Effector memory CD8-positive, alpha-beta T cell (primary cell): ENCODE data around the gene TMEM156.

ENCODE experiments used
- ATAC-seq: fragments of 150-1000 bp; cut with Tn5 transposase; replicated peaks from 2 replicates; pipeline ENCODE4 v1.10.0; 2021; ENCODE audit warnings: mild to moderate bottlenecking, moderate library complexity
- DNase-seq, 3 experiments: peaks; one replicate each; pipeline ENCODE4 v3.0.0; 2021
- H3K27ac Mint-ChIP-seq, 2 donors: one replicate each; pipeline ENCODE4 v1.8.0; 2022; ENCODE audit warnings: mild to moderate bottlenecking in 2 of 2, mixed read lengths in 2 of 2, moderate library complexity in 2 of 2
- H3K27me3 Mint-ChIP-seq, 2 donors: one replicate each; pipeline ENCODE4 v1.8.0; 2022; ENCODE audit warnings: mixed read lengths in 2 of 2
- H3K36me3 Mint-ChIP-seq: one replicate; pipeline ENCODE4 v1.8.0; 2022; ENCODE audit warnings: mild to moderate bottlenecking, moderate library complexity, mixed read lengths; ENCODE audit not compliant: insufficient read depth
- H3K4me1 Mint-ChIP-seq, 2 donors: one replicate each; pipeline ENCODE4 v1.8.0; 2022; ENCODE audit warnings: low read depth in 2 of 2, mixed read lengths in 2 of 2
- H3K4me3 Mint-ChIP-seq, 2 donors: one replicate each; pipeline ENCODE4 v1.8.0; 2022; ENCODE audit warnings: mild to moderate bottlenecking in 2 of 2, mixed read lengths in 2 of 2, moderate library complexity in 2 of 2
- H3K9me3 Mint-ChIP-seq, 2 donors: one replicate each; pipeline ENCODE4 v1.8.0; 2022; ENCODE audit warnings: mixed read lengths in 2 of 2

Gene TMEM156

GRCh38 chr4:38917481-38918025, 114.7 kb downstream of the TMEM156 start:
- ATAC-seq (no peak), DNase-seq (no peak)
- no peak overlapping the region for H3K4me3 Mint-ChIP-seq
- H3K4me1 Mint-ChIP-seq, result peaks cover 4% of the 10 kb centered on the region in 2 donors
- H3K36me3 Mint-ChIP-seq, result no peaks in the 10 kb centered on the region
- H3K27me3 Mint-ChIP-seq, result peaks cover 9 to 16% of the 10 kb centered on the region in 2 donors
- H3K27ac Mint-ChIP-seq, result no peak overlapping the region
- no peaks in the 10 kb centered on the region for H3K9me3 Mint-ChIP-seq
